ENCODE measurements around the gene NRP1. TPM values are rescaled to one million over a fixed set of nuclear protein-coding genes. Genes with fewer than 3 reads are reported as not detected.

NRP1 gene
- total RNA-seq, 2 experiments from 2014 or later: 0.06 TPM; not detected in 1

DNA sequence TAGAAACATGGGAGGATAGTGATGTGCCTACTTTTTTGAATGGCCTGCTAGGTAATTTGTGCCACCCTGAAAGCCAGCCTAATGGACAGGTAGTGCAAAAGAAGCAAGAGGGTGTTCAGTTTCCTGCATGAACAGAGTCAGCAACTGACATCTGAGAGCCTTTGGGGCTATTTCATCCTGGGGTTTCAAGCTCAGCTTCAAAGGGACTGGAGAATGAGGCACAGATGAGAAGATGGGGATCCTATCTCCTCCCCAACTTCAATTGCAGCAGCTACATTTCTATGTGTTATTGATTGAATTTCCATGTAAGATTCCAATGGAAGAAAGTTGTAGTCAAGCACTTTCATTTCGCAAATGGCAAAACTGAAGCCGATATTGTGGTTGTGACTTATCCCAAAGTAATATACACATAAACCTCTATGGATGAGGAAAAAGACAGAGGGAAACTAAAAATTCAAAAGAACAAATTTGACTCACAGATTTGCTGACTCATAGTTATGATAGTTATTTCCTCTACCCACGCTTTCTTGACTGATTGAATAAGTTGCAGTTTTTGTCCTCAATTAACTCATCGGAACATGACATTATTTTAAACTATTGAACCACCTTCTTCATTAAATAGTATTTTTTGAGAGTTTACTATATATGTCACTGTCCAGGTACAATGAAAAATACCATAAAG is 42.6 kb upstream of the NRP1 start:
- intact Hi-C loops (cut with DNase I, micrococcal nuclease): no loop called here
- TF ChIP-seq, protein P1, sequence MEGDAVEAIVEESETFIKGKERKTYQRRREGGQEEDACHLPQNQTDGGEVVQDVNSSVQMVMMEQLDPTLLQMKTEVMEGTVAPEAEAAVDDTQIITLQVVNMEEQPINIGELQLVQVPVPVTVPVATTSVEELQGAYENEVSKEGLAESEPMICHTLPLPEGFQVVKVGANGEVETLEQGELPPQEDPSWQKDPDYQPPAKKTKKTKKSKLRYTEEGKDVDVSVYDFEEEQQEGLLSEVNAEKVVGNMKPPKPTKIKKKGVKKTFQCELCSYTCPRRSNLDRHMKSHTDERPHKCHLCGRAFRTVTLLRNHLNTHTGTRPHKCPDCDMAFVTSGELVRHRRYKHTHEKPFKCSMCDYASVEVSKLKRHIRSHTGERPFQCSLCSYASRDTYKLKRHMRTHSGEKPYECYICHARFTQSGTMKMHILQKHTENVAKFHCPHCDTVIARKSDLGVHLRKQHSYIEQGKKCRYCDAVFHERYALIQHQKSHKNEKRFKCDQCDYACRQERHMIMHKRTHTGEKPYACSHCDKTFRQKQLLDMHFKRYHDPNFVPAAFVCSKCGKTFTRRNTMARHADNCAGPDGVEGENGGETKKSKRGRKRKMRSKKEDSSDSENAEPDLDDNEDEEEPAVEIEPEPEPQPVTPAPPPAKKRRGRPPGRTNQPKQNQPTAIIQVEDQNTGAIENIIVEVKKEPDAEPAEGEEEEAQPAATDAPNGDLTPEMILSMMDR (IDR thresholded peaks at IDR 0.05): no peak
- ChIA-PET POLR2A (no interaction called here), CTCF (no interaction called here)
- DNase-seq (no peak), ATAC-seq (ENCODE audit: poor library complexity) (no peak)
- Histone ChIP-seq H3K27ac (ENCODE audit: low read depth in 1 of 2, low read length in 2 of 2) (no peak overlapping the region), H3K27me3 (ENCODE audit: control insufficient read depth in 1 of 2, insufficient read depth in 2 of 2, low read length in 2 of 2) (no peaks in the 10 kb centered on the region), H3K4me3 (ENCODE audit: low read length) (no peak overlapping the region), H3K4me1 (ENCODE audit: insufficient read depth, low read length) (no peaks in the 10 kb centered on the region), H3K36me3 (ENCODE audit: insufficient read depth, low read length) (no peaks in the 10 kb centered on the region), H3K9me3 (ENCODE audit: control insufficient read depth in 1 of 2, insufficient read depth in 1 of 2, low read length in 2 of 2) (no peaks in the 10 kb centered on the region)
- no peaks in the 10 kb centered on the region for H3K4me1 Mint-ChIP-seq (ENCODE audit: low read depth)
- H3K9me3 Mint-ChIP-seq: no peaks in the 10 kb centered on the region
- H3K4me3 Mint-ChIP-seq: no peak overlapping the region
- H3K27me3 Mint-ChIP-seq: no peaks in the 10 kb centered on the region
- H3K36me3 Mint-ChIP-seq (ENCODE audit: low read depth): no peaks in the 10 kb centered on the region
- no peak overlapping the region for H3K27ac Mint-ChIP-seq

DNA sequence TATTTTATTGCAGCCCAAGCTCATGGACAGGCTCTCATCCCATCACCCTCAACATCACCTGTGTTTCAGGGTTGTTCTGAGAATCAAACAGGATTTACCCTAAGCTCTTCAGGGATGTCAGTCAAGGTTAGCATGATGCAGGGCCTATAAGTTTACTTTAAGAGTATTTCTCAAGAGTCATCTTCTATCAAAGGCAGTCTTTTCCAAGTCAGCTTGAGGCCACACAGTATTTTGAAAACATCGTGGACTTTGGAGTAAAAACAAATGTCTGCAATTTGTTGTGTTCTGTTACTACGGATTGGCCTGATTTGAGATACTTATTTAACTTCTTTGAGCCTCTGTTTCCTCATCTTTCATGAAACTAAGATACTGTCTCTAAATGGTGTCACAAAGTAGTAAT is 42.0 kb upstream of the NRP1 start:
- H3K27me3 ChIP-seq (ENCODE audit: control insufficient read depth in 1 of 2, insufficient read depth in 2 of 2, low read length in 2 of 2): no peaks in the 10 kb centered on the region
- no peaks in the 10 kb centered on the region for H3K27me3 Mint-ChIP-seq
- ChIA-PET CTCF (no interaction called here), POLR2A (no interaction called here)
- no peaks in the 10 kb centered on the region for H3K9me3 ChIP-seq (ENCODE audit: control insufficient read depth in 1 of 2, insufficient read depth in 1 of 2, low read length in 2 of 2)
- no peak overlapping the region for H3K4me3 ChIP-seq (ENCODE audit: low read length)
- intact Hi-C loops (cut with DNase I, micrococcal nuclease): no loop called here
- no peaks in the 10 kb centered on the region for H3K4me1 Mint-ChIP-seq (ENCODE audit: low read depth)
- ATAC-seq (ENCODE audit: poor library complexity): no peak
- no peaks in the 10 kb centered on the region for H3K36me3 Mint-ChIP-seq (ENCODE audit: low read depth)
- no peak overlapping the region for H3K27ac Mint-ChIP-seq
- H3K4me3 Mint-ChIP-seq: no peak overlapping the region
- no peak overlapping the region for H3K27ac ChIP-seq (ENCODE audit: low read depth in 1 of 2, low read length in 2 of 2)
- no peaks in the 10 kb centered on the region for H3K36me3 ChIP-seq (ENCODE audit: insufficient read depth, low read length)
- H3K4me1 ChIP-seq (ENCODE audit: insufficient read depth, low read length): no peaks in the 10 kb centered on the region
- DNase-seq: no peak
- TF ChIP-seq, protein P1 (IDR thresholded peaks at IDR 0.05): no peak
- H3K9me3 Mint-ChIP-seq: no peaks in the 10 kb centered on the region

DNA sequence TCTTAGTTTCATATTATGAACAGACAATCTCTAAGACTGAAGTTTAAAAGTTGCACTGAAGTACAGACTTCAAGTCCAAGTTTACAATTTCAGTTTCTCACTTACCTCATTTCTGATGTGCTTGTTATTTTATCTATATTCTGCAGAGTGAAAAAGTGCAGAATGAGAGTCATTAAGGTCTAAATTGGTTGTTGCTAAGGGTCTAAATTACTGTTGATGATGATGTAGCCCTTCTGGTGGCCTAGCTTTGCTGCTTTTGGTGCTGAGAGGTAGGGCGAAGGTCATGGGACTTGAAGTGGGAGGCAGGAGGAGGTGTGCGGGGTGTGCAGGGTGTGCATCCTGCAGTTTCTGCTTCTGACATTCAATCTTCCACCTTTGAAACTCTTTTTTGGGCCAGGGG is 38.8 kb upstream of the NRP1 start:
- H3K9me3 ChIP-seq (ENCODE audit: control insufficient read depth in 1 of 2, insufficient read depth in 1 of 2, low read length in 2 of 2): no peaks in the 10 kb centered on the region
- ATAC-seq (ENCODE audit: poor library complexity): no peak

More for the DNA sequence above, 38.8 kb upstream of the NRP1 start:
- H3K27me3 ChIP-seq (ENCODE audit: control insufficient read depth in 1 of 2, insufficient read depth in 2 of 2, low read length in 2 of 2): no peaks in the 10 kb centered on the region
- no peak overlapping the region for H3K4me3 ChIP-seq (ENCODE audit: low read length)
- DNase-seq: no peak
- H3K27ac ChIP-seq (ENCODE audit: low read depth in 1 of 2, low read length in 2 of 2): no peak overlapping the region
- intact Hi-C loops (cut with DNase I, micrococcal nuclease): no loop called here
- ChIA-PET POLR2A (no interaction called here), CTCF (no interaction called here)
- no peaks in the 10 kb centered on the region for H3K4me1 Mint-ChIP-seq (ENCODE audit: low read depth)
- no peaks in the 10 kb centered on the region for H3K36me3 ChIP-seq (ENCODE audit: insufficient read depth, low read length)
- no peaks in the 10 kb centered on the region for H3K9me3 Mint-ChIP-seq
- TF ChIP-seq, protein P1 (IDR thresholded peaks at IDR 0.05): no peak
- H3K4me1 ChIP-seq (ENCODE audit: insufficient read depth, low read length): no peaks in the 10 kb centered on the region
- H3K27me3 Mint-ChIP-seq: no peaks in the 10 kb centered on the region
- no peak overlapping the region for H3K4me3 Mint-ChIP-seq
- no peaks in the 10 kb centered on the region for H3K36me3 Mint-ChIP-seq (ENCODE audit: low read depth)
- no peak overlapping the region for H3K27ac Mint-ChIP-seq
